GM06990 (cell line): Measurements from ENCODE around the gene TMEM87A.

Experiments
- DNase-seq: peaks from one replicate; pipeline ENCODE4 v3.0.0-alpha.2; 2011; ENCODE audit not compliant: insufficient read length; ENCODE audit errors: extremely low read depth
- H3K27me3 ChIP-seq: replicated peaks from 2 replicates; pipeline ENCODE4 v1.6.0; 2011; ENCODE audit warnings: low read length; ENCODE audit not compliant: control insufficient read depth, insufficient read depth
- H3K36me3 ChIP-seq: 2 replicates; pipeline ENCODE4 v1.5.1; 2011; ENCODE audit warnings: low read length; ENCODE audit not compliant: control insufficient read depth, insufficient read depth
- H3K4me3 ChIP-seq: replicated peaks from 2 replicates; pipeline ENCODE4 v1.5.1; 2011; ENCODE audit warnings: low read depth, mild to moderate bottlenecking, control low read depth, low read length
- CTCF ChIP-seq: IDR thresholded peaks from 2 replicates; pipeline ENCODE4 v1.5.1; 2011; ENCODE audit warnings: low read length, control low read depth, mild to moderate bottlenecking, inconsistent platforms; ENCODE audit not compliant: insufficient read depth, poor library complexity, severe bottlenecking

Gene TMEM87A

GRCh38 chr15:42190370-42190769, 82.9 kb downstream of the TMEM87A start:
- no peak for TF ChIP-seq CTCF
- H3K4me3 ChIP-seq = no peak overlapping the region
- H3K27me3 ChIP-seq = no peaks in the 10 kb centered on the region
- H3K36me3 ChIP-seq = peaks cover 6% of the 10 kb centered on the region
- DNase-seq = no peak

GRCh38 chr15:42185801-42186200, 87.4 kb downstream of the TMEM87A start:
- peaks cover 18% of the 10 kb centered on the region for H3K36me3 ChIP-seq
- no peak for TF ChIP-seq CTCF

GRCh38 chr15:42184736-42185135, 88.5 kb downstream of the TMEM87A start:
- no peak for TF ChIP-seq CTCF
- Histone ChIP-seq H3K4me3 (no peak overlapping the region), H3K27me3 (no peaks in the 10 kb centered on the region), H3K36me3 (peaks cover 19% of the 10 kb centered on the region)
- no peak for DNase-seq

More at GRCh38 chr15:42185801-42186200, 87.4 kb downstream of the TMEM87A start:
- Histone ChIP-seq H3K27me3 (no peaks in the 10 kb centered on the region), H3K4me3 (no peak overlapping the region)
- no peak for DNase-seq

GRCh38 chr15:42184296-42184695, 88.9 kb downstream of the TMEM87A start:
- no peak for DNase-seq
- Histone ChIP-seq H3K36me3 (peaks cover 20% of the 10 kb centered on the region), H3K4me3 (no peak overlapping the region), H3K27me3 (no peaks in the 10 kb centered on the region)
- TF ChIP-seq CTCF = no peak

- no peak for DNase-seq
- no peak for TF ChIP-seq CTCF
- H3K36me3 ChIP-seq = peaks cover 21% of the 10 kb centered on the region
- H3K4me3 ChIP-seq = no peak overlapping the region
- no peaks in the 10 kb centered on the region for H3K27me3 ChIP-seq
These were observed 90.3 kb downstream of the TMEM87A start for GRCh38 chr15:42182961-42183360.

- H3K36me3 ChIP-seq = peaks cover 19% of the 10 kb centered on the region
- H3K4me3 ChIP-seq = no peak overlapping the region
- H3K27me3 ChIP-seq = no peaks in the 10 kb centered on the region
- no peak for DNase-seq
- no peak for TF ChIP-seq CTCF
These were observed 90.8 kb downstream of the TMEM87A start for GRCh38 chr15:42182328-42182886.
